Measurements from ENCODE around the gene BACE2.
"Not testable (repeated sequence)": the region's sequence is repeated elsewhere in the genome, so short reads cannot be mapped to it uniquely, and the experiment has no call there.

BACE2 gene

DNA sequence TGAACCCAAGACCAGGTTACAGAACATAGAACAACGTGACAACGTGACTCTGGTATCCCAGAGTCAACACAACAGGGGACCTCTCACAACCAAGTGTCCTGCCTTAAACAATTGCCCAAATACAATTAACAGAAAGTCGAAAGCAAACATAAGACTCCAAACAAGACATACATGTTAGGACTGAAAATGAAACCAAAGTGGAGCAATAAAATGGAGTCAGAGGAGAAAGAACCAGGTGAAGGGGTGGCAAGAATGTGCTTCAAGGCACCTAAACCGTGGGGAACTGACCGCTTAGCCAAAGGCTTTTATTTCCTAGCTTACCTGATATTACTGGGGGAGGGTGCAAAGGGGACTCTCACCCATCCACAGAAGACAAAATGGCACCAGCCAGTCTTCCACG, 17.8 kb downstream of the BACE2 start:
- DNase-seq (ENCODE audit: low spot score), result no peak

DNA sequence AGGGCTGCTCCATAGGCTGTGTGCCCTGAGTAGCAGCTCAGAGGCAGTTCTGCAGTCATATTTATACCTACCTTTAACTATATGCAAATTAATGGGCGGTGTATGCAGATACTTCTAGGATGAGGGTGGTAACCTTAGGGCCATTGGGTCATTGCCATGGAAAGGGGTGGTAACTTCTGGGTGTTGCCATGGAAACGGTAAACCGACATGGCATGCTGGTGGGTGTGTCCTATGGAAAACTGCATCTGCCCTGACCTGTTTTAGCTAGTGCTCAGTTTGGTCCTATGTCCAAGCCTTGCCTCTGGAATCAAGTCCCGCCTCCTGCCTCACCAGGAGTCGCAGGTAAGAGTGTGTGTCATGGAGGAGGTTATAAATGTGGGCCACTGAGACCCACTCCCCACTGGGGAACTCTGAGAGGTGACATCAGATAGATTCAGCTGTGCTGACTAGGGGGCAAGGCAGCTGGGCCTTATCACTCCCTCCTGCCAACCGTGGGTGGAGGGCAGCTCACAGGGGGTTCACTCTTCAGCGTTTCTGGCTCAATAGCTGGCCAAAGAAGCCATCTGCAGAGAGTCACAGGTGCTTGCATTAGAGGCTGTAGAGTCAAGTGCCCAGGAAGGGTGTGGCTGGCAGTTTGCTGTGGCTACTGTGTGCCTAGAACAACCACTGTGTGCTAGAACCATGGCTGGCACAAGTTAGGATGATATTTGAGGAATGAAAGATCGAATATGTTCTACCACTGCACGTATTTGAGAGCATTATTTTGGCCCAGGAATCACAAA, 19.0 kb downstream of the BACE2 start:
- no peak for DNase-seq (ENCODE audit: low spot score)

- DNase-seq (ENCODE audit: low spot score), result no peak
These were observed 19.6 kb downstream of the BACE2 start for GRCh38 chr21:41187537-41188025.

DNA sequence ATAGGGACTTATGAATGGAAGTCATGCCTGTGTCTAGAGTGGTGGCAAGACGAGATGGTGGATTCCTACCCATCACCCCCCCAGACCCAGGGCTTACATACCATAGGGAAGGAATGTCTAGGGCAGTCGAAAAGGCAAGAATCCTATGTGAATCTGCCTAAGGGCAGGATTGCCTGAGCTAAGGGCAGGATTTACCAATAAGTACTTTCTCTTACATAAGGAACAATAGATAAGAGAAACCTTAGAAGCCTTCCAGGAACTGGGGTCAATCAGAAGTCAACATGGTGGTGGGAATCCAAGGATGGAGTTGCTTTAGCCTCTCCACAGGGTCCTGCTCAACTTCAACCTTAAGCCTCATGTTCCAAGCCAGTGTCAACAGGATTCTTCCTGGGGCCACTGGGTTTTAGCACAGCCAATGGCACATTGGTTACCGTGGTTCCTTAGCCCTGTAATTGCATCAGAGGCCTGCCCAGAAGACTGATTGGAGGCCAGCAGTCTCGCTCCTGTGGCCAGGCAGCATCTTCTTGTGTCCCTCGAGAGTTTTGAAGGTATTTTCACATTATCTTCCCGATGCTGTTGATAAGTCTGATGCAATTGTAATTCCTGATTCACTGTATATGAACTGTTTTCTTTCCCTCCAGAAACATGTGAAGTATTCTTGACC, 20.7 kb downstream of the BACE2 start:
- no peak for DNase-seq (ENCODE audit: low spot score)

DNA sequence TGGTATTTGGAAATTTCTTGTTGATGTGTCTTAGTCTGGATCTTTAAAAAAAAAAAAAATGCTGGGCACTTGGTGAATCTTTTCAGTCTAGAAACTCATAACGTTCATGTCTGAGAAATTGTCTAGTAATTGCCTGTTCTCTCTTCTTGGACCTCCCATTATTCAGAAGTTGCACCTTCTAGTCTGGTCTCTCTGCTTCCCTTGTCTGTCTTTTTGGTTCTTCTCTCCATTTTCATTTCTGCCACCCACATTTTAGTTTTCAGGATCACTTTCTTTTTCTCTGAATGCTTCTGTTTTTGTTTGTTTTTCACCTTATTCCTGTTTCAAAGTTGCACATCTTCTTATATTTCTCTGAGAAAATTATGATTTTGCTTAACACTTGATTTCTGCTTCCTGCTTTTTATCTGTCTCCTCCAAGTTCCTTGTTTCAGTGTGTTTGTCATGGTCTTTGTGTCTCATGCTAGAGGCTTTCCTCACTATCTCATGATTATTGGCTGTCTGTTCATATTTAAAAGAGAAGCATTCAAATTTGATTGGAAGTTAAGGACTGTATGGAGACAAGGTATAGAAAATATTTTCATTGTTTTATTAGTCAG, 21.3 kb downstream of the BACE2 start:
- DNase-seq (ENCODE audit: low spot score), result no peak

DNA sequence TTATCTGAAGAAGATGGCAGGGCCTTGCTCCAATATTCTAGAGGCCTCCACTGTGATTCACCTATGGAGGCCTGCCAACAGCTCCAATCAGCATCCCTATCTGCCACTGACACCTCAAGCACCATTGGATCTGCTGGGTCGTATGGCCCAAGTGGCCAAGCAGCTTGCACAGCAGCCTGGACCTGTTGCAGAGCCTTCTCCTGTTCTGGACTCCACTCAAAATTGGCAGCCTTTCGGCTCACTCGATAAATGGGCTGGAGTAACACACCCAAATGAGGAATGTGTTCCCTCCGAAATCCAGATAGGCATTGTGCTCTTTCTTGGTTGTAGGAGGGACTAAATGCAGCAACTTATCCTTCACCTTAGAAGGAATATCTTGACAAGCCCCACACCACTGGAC, 24.6 kb downstream of the BACE2 start:
- not testable (repeated sequence) for DNase-seq (ENCODE audit: low spot score)

DNA sequence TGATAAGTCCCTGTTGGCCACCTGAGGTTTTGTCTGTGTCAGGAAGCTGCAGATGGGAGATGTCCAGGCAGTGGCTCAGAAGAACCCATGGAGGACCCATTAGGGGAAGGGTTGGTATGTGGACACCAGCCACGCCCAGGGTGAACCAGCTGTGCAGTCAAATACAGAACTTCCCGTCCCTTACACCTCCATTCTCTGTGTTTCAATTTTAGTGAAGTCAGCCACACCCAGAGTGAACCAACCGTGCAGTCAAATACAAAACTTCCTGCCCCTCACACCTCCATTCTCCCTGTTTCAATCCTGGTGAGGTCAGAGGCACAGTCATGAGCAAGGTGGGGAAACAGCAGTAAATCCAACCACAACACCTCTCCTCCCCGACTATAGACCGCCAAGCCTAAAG, 27.4 kb downstream of the BACE2 start:
- DNase-seq (ENCODE audit: low spot score), result no peak

- DNase-seq (ENCODE audit: low spot score), result no peak
These were observed 29.0 kb downstream of the BACE2 start for GRCh38 chr21:41196993-41197392.

DNA sequence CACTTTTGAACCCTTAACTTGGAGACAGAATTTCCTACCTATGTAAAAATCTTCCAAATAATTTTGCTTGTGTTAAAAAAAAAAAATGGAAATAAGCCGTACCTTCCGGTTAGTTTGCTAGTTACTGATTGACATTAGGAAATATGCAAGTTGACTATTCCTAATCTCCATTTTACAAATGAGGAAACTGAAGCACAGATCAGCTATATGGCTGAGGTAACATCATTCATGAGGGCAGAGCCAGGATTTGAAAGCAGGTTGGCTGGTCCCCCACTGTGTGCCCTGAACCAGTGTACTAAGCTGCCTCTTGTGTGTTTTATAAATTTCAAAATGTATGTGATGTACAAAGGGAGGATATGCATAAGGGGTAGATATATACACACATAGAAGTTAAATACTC, 29.6 kb downstream of the BACE2 start:
- no peak for DNase-seq (ENCODE audit: low spot score)

DNA sequence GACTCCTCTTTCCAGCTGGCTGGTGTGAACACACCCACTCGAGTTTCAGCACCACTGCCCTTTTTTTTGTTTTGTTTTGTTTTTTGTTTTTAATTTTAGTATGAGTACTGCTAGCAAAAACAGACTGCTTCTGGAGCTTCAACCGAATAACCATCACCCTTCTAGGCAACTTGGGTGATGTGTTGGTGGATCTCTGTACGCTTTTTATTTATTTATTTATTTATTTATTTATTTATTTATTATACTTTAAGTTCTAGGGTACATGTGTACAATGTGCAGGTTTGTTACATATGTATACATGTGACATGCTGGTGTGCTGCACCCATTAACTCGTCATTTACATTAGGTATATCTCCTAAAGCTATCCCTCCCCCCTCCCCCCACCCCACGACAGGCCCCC, 30.7 kb downstream of the BACE2 start:
- not testable (repeated sequence) for DNase-seq (ENCODE audit: low spot score)

GRCh38 chr21:41199123-41199522, 31.2 kb downstream of the BACE2 start:
- DNase-seq (ENCODE audit: low spot score), result no peak

DNA sequence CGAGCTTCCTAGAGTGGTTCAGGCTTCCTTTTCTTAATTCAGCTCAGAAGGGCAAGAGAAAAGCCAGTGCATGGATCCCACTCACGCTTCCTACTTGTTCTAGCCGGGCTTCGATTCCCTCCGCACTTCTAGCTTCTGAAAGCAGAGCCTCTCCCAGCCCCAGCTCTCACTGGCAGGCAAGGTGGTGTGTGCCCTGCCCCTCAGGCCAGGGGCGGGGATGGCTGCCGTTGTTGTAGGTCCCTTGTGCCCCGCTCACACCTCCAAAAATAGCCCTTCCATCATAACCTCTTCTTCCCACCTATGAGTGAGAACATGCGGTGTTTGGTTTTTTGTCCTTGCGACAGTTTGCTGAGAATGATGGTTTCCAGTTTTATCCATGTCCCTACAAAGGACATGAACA, 31.6 kb downstream of the BACE2 start:
- DNase-seq (ENCODE audit: low spot score), result no peak

DNA sequence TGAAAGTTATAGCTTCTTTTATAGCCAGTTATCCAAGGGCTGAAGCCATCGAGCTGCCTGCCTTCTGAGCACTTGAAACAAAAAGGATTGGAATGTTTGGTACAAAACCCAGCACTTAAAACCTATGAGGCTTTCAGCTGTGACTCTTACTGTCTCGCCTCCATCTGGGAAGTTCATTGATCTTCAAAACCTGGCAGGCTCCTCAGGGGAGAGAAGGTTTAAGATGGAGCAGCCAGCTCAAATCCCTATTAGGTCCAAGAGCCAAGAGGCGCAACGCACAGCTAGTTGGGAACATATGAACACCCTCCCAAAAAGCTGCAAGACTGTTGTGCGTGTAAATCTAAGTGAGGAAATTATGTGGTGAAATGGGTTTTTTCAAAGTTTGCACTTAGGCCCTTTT, 33.4 kb downstream of the BACE2 start:
- DNase-seq (ENCODE audit: low spot score), result no peak

DNA sequence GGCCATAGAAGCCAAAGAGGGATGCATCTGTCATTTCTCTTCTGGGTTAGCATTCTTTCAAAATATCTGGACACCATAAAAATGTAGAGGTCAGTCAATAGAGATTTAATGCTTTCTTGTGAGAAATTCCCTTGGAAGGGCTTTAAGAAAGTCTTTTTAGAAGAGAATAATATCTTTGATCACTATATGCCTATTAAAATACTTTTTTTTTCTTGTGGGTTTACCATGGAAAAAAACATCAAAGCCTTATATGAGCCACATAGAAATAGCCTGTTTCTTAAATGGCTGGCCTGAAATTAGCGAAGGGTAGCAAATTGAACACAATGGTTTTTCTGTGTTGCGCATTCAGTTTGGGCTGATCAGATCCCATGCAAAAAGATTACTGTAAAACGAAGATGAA, 36.8 kb downstream of the BACE2 start:
- no peak for DNase-seq (ENCODE audit: low spot score)

DNA sequence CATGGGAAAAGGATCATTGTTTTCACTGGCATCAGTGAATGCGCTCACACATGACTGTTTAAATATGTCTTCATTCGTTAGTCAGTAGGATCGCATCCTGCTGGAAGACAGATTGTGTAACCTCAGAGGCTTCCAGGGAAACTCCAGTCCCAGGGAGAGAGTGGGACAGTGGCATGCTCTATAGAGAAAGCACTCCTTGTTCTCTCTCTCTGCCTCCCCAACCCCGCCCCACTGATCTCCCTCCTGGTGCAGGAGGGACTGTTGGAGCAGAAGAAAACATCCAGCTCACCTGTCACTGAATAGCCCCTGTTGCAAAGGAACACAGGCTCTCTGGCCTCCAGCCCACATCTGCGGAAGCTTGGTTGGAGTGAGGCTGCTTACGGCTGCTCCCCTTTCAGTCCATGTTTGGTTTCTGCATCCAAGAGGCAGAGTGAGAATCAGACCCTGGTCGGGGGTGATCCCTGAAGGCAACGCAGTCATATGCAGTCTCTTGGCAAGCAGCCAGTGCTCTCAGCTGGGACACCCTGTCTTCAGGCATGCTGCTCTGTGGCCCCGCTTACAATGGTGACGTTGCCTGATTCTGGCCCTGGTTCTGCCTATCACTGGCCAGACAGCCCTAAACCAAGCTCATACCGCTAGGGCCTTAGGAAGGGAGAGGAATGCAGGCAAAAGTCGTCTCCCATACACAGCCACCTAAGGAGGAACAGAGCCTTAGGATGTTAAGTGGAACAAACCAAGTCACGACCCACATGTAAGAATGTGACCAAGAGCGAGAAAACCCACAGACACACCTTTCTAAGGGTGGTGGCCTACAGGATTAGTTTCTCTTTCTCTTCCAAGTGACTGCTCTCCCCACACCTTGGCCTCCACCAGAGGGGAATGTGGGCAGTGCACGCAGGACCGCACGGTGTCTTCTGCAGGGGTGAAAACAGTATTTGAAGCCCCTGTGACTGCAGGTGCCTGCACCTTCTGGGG, 39.7 kb downstream of the BACE2 start:
- DNase-seq (ENCODE audit: low spot score), result peak; percentile 40

DNA sequence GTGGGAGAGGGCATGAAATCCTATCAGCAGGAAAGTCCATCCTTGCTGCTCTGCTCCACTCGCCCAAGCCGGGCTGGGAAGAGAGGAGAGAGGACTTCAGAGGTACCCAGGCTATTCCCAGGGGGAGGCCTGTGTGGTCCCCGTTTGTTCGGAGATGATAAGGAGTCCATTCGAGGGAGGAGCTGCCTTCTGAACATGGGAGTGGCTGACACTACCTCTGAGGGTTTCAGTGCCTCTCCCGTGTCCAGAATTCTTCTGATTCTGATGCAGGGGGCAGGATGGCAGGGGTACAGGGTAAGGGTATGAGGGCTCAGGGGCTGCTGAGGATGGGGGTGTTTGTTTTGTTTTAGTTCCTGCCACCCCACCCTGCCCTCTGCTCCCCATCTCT, 40.4 kb downstream of the BACE2 start:
- DNase-seq (ENCODE audit: low spot score), result peak; percentile 16

- peak; percentile 27 for DNase-seq (ENCODE audit: low spot score)
These were observed 41.2 kb downstream of the BACE2 start for GRCh38 chr21:41209016-41209619.

- DNase-seq (ENCODE audit: low spot score), result no peak
These were observed 42.6 kb downstream of the BACE2 start for GRCh38 chr21:41210426-41211059.

GRCh38 chr21:41211060-41211805, 43.3 kb downstream of the BACE2 start:
- DNase-seq (ENCODE audit: low spot score), result no peak

DNA sequence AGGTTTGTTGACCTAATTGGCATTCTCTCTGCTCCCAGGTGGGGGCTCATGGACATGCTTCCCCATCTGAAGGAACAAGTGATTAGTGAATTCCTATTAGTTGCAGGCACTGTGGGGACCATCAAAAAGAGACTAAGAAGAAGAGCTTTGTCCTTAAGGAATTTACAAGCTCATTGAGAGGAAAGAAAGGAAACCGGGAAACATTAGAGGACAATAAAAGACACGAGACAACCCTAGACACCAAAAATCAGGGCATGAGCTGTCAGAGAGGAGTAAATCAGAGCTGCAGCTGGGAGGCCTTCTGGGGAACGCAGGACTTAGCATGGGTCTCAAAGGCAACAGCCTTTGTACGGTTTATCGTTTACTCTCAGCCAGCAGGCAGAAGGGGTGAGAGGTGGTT, 45.1 kb downstream of the BACE2 start:
- DNase-seq (ENCODE audit: low spot score), result no peak

Measured in hematopoietic multipotent progenitor cell treated with erythropoietin and hydrocortisone succinate and interleukin-3 and kit ligand, for 17 days (in vitro differentiated cells).